H1 (cell line): Measurements from ENCODE around the gene GOLGA3. TPM values are rescaled to one million over a fixed set of nuclear protein-coding genes. Genes with fewer than 3 reads are reported as not detected.

Source experiments
- CTCF ChIA-PET: fragments of 300-600 bp; sonication (Branson Sonifier 250); formaldehyde crosslinking; loops from one replicate; lab custom pipeline; 2021; ENCODE audit not compliant: partially characterized antibody; lab: Charles Lee
- POLR2A ChIA-PET: fragments of 300-600 bp; sonication (Branson Sonifier 250); formaldehyde crosslinking; loops from one replicate; lab custom pipeline; 2021; ENCODE audit warnings: inconsistent platforms; ENCODE audit not compliant: partially characterized antibody; lab: Charles Lee
- DNase-seq, 2 experiments: peaks; one replicate each; pipeline versions ENCODE4 v3.0.0 to v3.0.0-alpha.2; 2010 to 2022; ENCODE audit warnings: low spot score in 2 of 2, low read depth in 1 of 2, mixed read lengths in 1 of 2
- FAIRE-seq: peaks from 2 replicates; lab custom pipeline; 2011; peaks lifted over from hg19 to GRCh38; lab: Jason Lieb, UNC
- H2AFZ ChIP-seq: 2 replicates; pipeline ENCODE4 v1.8.1; 2012; ENCODE audit warnings: low read length, inconsistent platforms
- H2AK5ac ChIP-seq: 2 replicates; pipeline ENCODE4 v1.6.1; 2013; ENCODE audit warnings: low read depth, low read length
- H2BK120ac ChIP-seq: replicated peaks from 2 replicates; pipeline ENCODE3; 2013; ENCODE audit warnings: low read depth, low read length, inconsistent platforms
- H2BK12ac ChIP-seq: 2 replicates; pipeline ENCODE4 v1.6.1; 2013; ENCODE audit warnings: low read depth, low read length
- H2BK15ac ChIP-seq: 2 replicates; pipeline ENCODE4 v1.6.1; 2013; ENCODE audit warnings: low read length
- H2BK20ac ChIP-seq: 2 replicates; pipeline ENCODE4 v1.6.1; 2013; ENCODE audit warnings: low read length
- H2BK5ac ChIP-seq: 2 replicates; pipeline ENCODE4 v1.6.1; 2013; ENCODE audit warnings: low read depth, low read length
- H3K14ac ChIP-seq: 2 replicates; pipeline ENCODE4 v1.6.1; 2013; ENCODE audit warnings: inconsistent platforms; ENCODE audit not compliant: insufficient read length
- H3K18ac ChIP-seq: 2 replicates; pipeline ENCODE4 v1.6.1; 2013; ENCODE audit warnings: low read length; ENCODE audit errors: extremely low read depth
- H3K23ac ChIP-seq: 2 replicates; pipeline ENCODE4 v1.6.1; 2013; ENCODE audit warnings: inconsistent platforms; ENCODE audit not compliant: insufficient read length
- H3K23me2 ChIP-seq: 2 replicates; pipeline ENCODE4 v1.6.1; 2013; ENCODE audit warnings: low read depth, low read length
- H3K27ac ChIP-seq: 2 replicates; pipeline ENCODE4 v1.6.1; 2011; ENCODE audit warnings: low read depth, low read length, inconsistent platforms
- H3K27me3 ChIP-seq, 4 experiments: replicated peaks in 1 of 4; 1 replicate in 1 of 4; 2 replicates in 3 of 4; pipeline versions ENCODE4 v1.6.1 to v1.8.1; 2011 to 2013; ENCODE audit warnings: low read length in 3 of 4, mild to moderate bottlenecking in 3 of 4, inconsistent platforms in 2 of 4, mixed read lengths in 2 of 4, moderate library complexity in 1 of 4; ENCODE audit not compliant: control insufficient read depth in 3 of 4, insufficient read depth in 3 of 4; ENCODE audit errors: extremely low read depth in 1 of 4
- H3K36me3 ChIP-seq, 4 experiments: 2 replicates each; pipeline versions ENCODE4 v1.6.1 to v1.8.1; 2011 to 2013; ENCODE audit warnings: mild to moderate bottlenecking in 4 of 4, low read length in 3 of 4, moderate library complexity in 2 of 4, control low read depth in 1 of 4, inconsistent platforms in 1 of 4; ENCODE audit not compliant: insufficient read depth in 4 of 4, control insufficient read depth in 2 of 4
- H3K4ac ChIP-seq: replicated peaks from 2 replicates; pipeline ENCODE3; 2013; ENCODE audit warnings: low read length, low read depth, mixed read lengths, inconsistent platforms; ENCODE audit not compliant: insufficient read length
- H3K4me1 ChIP-seq, 4 experiments: replicated peaks in 1 of 4; 1 replicate in 1 of 4; 2 replicates in 3 of 4; pipeline versions ENCODE4 v1.6.1 to v1.8.1; 2011 to 2013; ENCODE audit warnings: low read length in 3 of 4, inconsistent platforms in 2 of 4, mixed read lengths in 1 of 4; ENCODE audit not compliant: insufficient read depth in 4 of 4, control insufficient read depth in 3 of 4
- H3K4me2 ChIP-seq, 2 experiments: 2 replicates each; pipeline versions ENCODE4 v1.6.1 to v1.8.1; 2011 to 2013; ENCODE audit warnings: low read depth in 2 of 2, low read length in 2 of 2, control low read depth in 1 of 2, inconsistent platforms in 1 of 2, mild to moderate bottlenecking in 1 of 2; ENCODE audit not compliant: insufficient read depth in 1 of 2
- H3K4me3 ChIP-seq, 4 experiments: fragments of 200-600, 300-600 bp in 1 of 4; sonication (generic), shearing (Covaris generic), sonication (Bioruptor Twin) in 1 of 4; 2 replicates each; pipeline versions ENCODE4 v1.5.1 to v1.8.1; 2011 to 2016; ENCODE audit warnings: low read length in 4 of 4, low read depth in 3 of 4, control low read depth in 2 of 4, inconsistent platforms in 2 of 4, mild to moderate bottlenecking in 2 of 4, mixed read lengths in 1 of 4, moderate library complexity in 1 of 4; ENCODE audit not compliant: insufficient read depth in 2 of 4; ENCODE audit errors: extremely low read depth in 1 of 4
- H3K56ac ChIP-seq: replicated peaks from 2 replicates; pipeline ENCODE3; 2013; ENCODE audit warnings: low read depth, mild to moderate bottlenecking, mixed read lengths, low read length, inconsistent platforms; ENCODE audit not compliant: insufficient read length
- H3K79me1 ChIP-seq: 2 replicates; pipeline ENCODE4 v1.6.1; 2013; ENCODE audit warnings: low read depth, low read length, control low read depth
- H3K79me2 ChIP-seq, 2 experiments: 2 replicates each; pipeline versions ENCODE4 v1.6.1 to v1.8.1; 2012 to 2013; ENCODE audit warnings: low read length in 2 of 2, mild to moderate bottlenecking in 2 of 2, inconsistent platforms in 1 of 2; ENCODE audit not compliant: insufficient read depth in 2 of 2, control insufficient read depth in 1 of 2
- H3K9ac ChIP-seq, 4 experiments: replicated peaks in 1 of 4; 1 replicate in 1 of 4; 2 replicates in 3 of 4; pipeline versions ENCODE4 v1.6.1 to v1.8.1; 2011 to 2013; ENCODE audit warnings: low read depth in 3 of 4, low read length in 3 of 4, control low read depth in 2 of 4, mild to moderate bottlenecking in 2 of 4, moderate library complexity in 2 of 4, inconsistent platforms in 1 of 4; ENCODE audit errors: extremely low read depth in 1 of 4
- H3K9me3 ChIP-seq, 2 experiments: 2 replicates each; pipeline versions ENCODE4 v1.6.1 to v1.8.1; 2012 to 2013; ENCODE audit warnings: mild to moderate bottlenecking in 2 of 2, moderate library complexity in 2 of 2, control low read depth in 1 of 2, inconsistent platforms in 1 of 2, low read depth in 1 of 2, low read length in 1 of 2, mixed read lengths in 1 of 2; ENCODE audit not compliant: insufficient read depth in 2 of 2
- H4K20me1 ChIP-seq, 2 experiments: replicated peaks in 1 of 2; 2 replicates each; pipeline versions ENCODE3 to v1.8.1; 2011 to 2013; ENCODE audit warnings: inconsistent platforms in 2 of 2, low read length in 2 of 2, mild to moderate bottlenecking in 1 of 2; ENCODE audit not compliant: insufficient read depth in 2 of 2, control insufficient read depth in 1 of 2
- H4K5ac ChIP-seq: 2 replicates; pipeline ENCODE4 v1.6.1; 2013; ENCODE audit warnings: low read length, low read depth, mixed read lengths, inconsistent platforms; ENCODE audit not compliant: insufficient read length
- H4K8ac ChIP-seq: 2 replicates; pipeline ENCODE4 v1.8.0; 2013; ENCODE audit warnings: mild to moderate bottlenecking, moderate library complexity, low read length, inconsistent platforms; ENCODE audit not compliant: insufficient read depth; ENCODE audit errors: extremely low read depth
- H4K91ac ChIP-seq: replicated peaks from 2 replicates; pipeline ENCODE3; 2013; ENCODE audit warnings: low read length, mixed read lengths, inconsistent platforms; ENCODE audit not compliant: insufficient read length
- ASH2L ChIP-seq: fragments of 200-600, 300-600 bp; sonication (generic); IDR thresholded peaks from one replicate; pipeline ENCODE4 v1.7.1; 2017; ENCODE audit warnings: low read length
- CEBPB ChIP-seq: IDR thresholded peaks from 2 replicates; pipeline ENCODE4 v1.6.1; 2012; ENCODE audit warnings: low read depth, low read length
- CHD1 ChIP-seq: IDR thresholded peaks from 2 replicates; pipeline ENCODE4 v1.6.1; 2012; ENCODE audit warnings: low read depth, low read length, improper control_type of control experiment
- EZH2 ChIP-seq: fragments of 200-600 bp; sonication (generic); IDR thresholded peaks from 2 replicates; pipeline ENCODE4 v1.7.1; 2012; ENCODE audit warnings: low read depth, mild to moderate bottlenecking, moderate library complexity, low read length, inconsistent platforms; ENCODE audit not compliant: severe bottlenecking
- GABPA ChIP-seq: IDR thresholded peaks from 2 replicates; pipeline ENCODE4 v1.6.1; 2011; ENCODE audit warnings: mild to moderate bottlenecking, low read length, moderate library complexity, borderline replicate concordance; ENCODE audit not compliant: insufficient read depth
- HDAC6 ChIP-seq: IDR thresholded peaks from one replicate; pipeline ENCODE4 v1.7.1; 2012; ENCODE audit warnings: low read depth, mild to moderate bottlenecking, inconsistent platforms, low read length, moderate library complexity
- RNF2 ChIP-seq: fragments of 200-900, 300-1000 bp; sonication (generic); IDR thresholded peaks from 2 replicates; pipeline ENCODE4 v1.7.1; 2016; ENCODE audit warnings: borderline replicate concordance, low read depth, mild to moderate bottlenecking, antibody characterized with exemption, low read length; ENCODE audit not compliant: poor library complexity, severe bottlenecking; ENCODE audit errors: missing control alignments
- SIN3A ChIP-seq, 2 experiments: IDR thresholded peaks in 1 of 2; conservative IDR thresholded peaks in 1 of 2; 2 replicates each; pipeline ENCODE4 v1.6.1; 2011 to 2012; ENCODE audit warnings: low read length in 2 of 2, improper control_type of control experiment in 1 of 2, low read depth in 1 of 2, mild to moderate bottlenecking in 1 of 2
- SP1 ChIP-seq: IDR thresholded peaks from 2 replicates; pipeline ENCODE4 v1.6.1; 2011; ENCODE audit warnings: low read depth, low read length
- SP2 ChIP-seq: IDR thresholded peaks from 2 replicates; pipeline ENCODE4 v1.6.1; 2012; ENCODE audit warnings: mild to moderate bottlenecking, low read length, inconsistent platforms
- WGBS, 2 experiments: shearing (Covaris generic) in 1 of 2; methylation state at CpG; one replicate each; pipeline versions ENCODE4 v1.1.6 to v1.1.7; 2013 to 2015; ENCODE audit warnings: low lambda C conversion rate in 2 of 2, mixed read lengths in 2 of 2, inconsistent platforms in 1 of 2, low coverage in 1 of 2, missing lambda C conversion rate in 1 of 2; ENCODE audit not compliant: insufficient replicate concordance in 2 of 2, insufficient coverage in 1 of 2, insufficient read length in 1 of 2; ENCODE audit errors: extremely low coverage in 1 of 2, missing lambda C conversion rate in 1 of 2; 5-methylcytosine and 5-hydroxymethylcytosine counted together
- polyA plus RNA-seq, 7 experiments: library from polyadenylated mRNA; depleted of rRNA in 3 of 7; stranded (reverse) in 5 of 7; unstranded in 2 of 7; fragments of >200 nt in 5 of 7; fragments of 200-250 nt in 2 of 7; gene quantifications; 1 replicate in 5 of 7; 2 replicates in 1 of 7; 4 replicates in 1 of 7; pipeline versions ENCODE4 v1.2.1 to v1.2.3, GENCODE V29; 2011 to 2013; ENCODE audit warnings: missing spikeins in 2 of 7, mixed read lengths in 2 of 7
- total RNA-seq: library from RNA; stranded (reverse); fragmentation: NEBNext Ultra II Directional; extraction: Animal tissue kit (Norgen Biotek cat#: 25700); gene quantifications from 2 replicates; pipeline ENCODE4 v1.2.1, GENCODE V29; 2021

Gene GOLGA3
- total and polyA plus RNA-seq, 2 of the 8 experiments (the other 6 are each of a cell fraction or from before 2014, with no cell fraction given): 6.4 to 33.1 TPM

GRCh38 chr12:132761921-132762583 is 66.6 kb downstream of the GOLGA3 start:
- Histone ChIP-seq H3K4me1 (peaks cover 0 to 4% (median 3%) of the 10 kb centered on the region in 4 experiments; a peak in 5 of 7 replicates), H4K91ac (peak overlapping the region; percentile 54), H2BK12ac (no peak overlapping the region), H3K36me3 (no peaks in the 10 kb centered on the region), H3K18ac (peak overlapping the region; percentile 78; the same call in 1 of the 2 replicates), H3K9ac (peak overlapping the region; percentile 79 to 99 (median 86)), H3K79me1 (peaks cover 3% of the 10 kb centered on the region; the same call in 1 of the 2 replicates), H4K8ac (peak overlapping the region; percentile 97; the same call in 1 of the 2 replicates), H2BK20ac (no peak overlapping the region), H3K9me3 (no peaks in the 10 kb centered on the region), H3K23me2 (peaks cover 7% of the 10 kb centered on the region; the same call in 1 of the 2 replicates), H3K4me3 (peak overlapping the region; percentile 54 to 100 (median 70)), H2AFZ (no peak overlapping the region), H3K56ac (peak overlapping the region; percentile 83), H3K14ac (no peak overlapping the region), H2BK15ac (no peak overlapping the region; the same call in 1 of the 2 replicates), H3K4ac (no peak overlapping the region), H3K27ac (peak overlapping the region; percentile 83), H2BK5ac (peak overlapping the region; percentile 78; the same call in 1 of the 2 replicates), H4K5ac (peak overlapping the region; percentile 90), H2AK5ac (no peak overlapping the region), H4K20me1 (peaks cover 9 to 16% of the 10 kb centered on the region in 2 experiments), H3K23ac (no peak overlapping the region), H2BK120ac (no peak overlapping the region), H3K27me3 (no peaks in the 10 kb centered on the region), H3K4me2 (peak overlapping the region; percentile 61 to 66), H3K79me2 (peaks cover 21 to 43% of the 10 kb centered on the region in 2 experiments)
- CTCF ChIA-PET: no interaction called here
- DNase-seq (peak; percentile 29 to 84), FAIRE-seq (no peak)
- WGBS, 2 experiments: 3% methylated on average over 54 of the region's 89 CpGs; no CpG with 5 or more reads in 1 of the 2 experiments
- POLR2A ChIA-PET: interaction anchor here (1.0 to 3.7 kb wide), 5 partner anchors 10 to 85 kb away, joined by 3 to 30 read pairs (median 6); no protein-coding TSS in a partner anchor
- no peak for TF ChIP-seq RNF2
- TF ChIP-seq SP2: no peak
- TF ChIP-seq EZH2: no peak
- TF ChIP-seq ASH2L: peak; percentile 73
- TF ChIP-seq SIN3A (conservative IDR thresholded peaks at IDR 0.05 in 1 of 2, IDR thresholded peaks at IDR 0.05 in 1 of 2; ENCODE audit: low read depth in 1 of 2, low read length in 2 of 2): 0 out of 4 replicates have a peak, but pooled peaks of 1 of the 2 experiments have one; percentile 46
- no peak for TF ChIP-seq GABPA
- no peak for TF ChIP-seq CEBPB
- no peak for TF ChIP-seq CHD1
- TF ChIP-seq SP1: no peak
- TF ChIP-seq HDAC6: no peak
